Right forelimb (tissue), 1 donor: ENCODE results near the gene STARD9.
"Not testable (repeated sequence)": the region's sequence is repeated elsewhere in the genome, so short reads cannot be mapped to it uniquely, and the experiment has no call there.

ENCODE experiments used
- DNase-seq: peaks from one replicate; pipeline ENCODE4 v3.0.0-alpha.2; 2018

Gene STARD9

GRCh38 chr15:42575188-42576039 lies at the start of gene STARD9:
Gene STARD9 (plus strand): TSS chr15:42575606. CDS start chr15:42575716, 110 bp downstream.
- DNase-seq: peak; percentile 98

- DNase-seq: no peak
These were observed 46.4 kb upstream of the STARD9 start for GRCh38 chr15:42528970-42529369.

- DNase-seq: no peak
These were observed 42.2 kb upstream of the STARD9 start for GRCh38 chr15:42533246-42533645.

GRCh38 chr15:42544853-42545629 lies 30.4 kb upstream of the STARD9 start:
- no peak for DNase-seq

- DNase-seq: no peak
These were observed 27.5 kb upstream of the STARD9 start for GRCh38 chr15:42547918-42548248.

GRCh38 chr15:42548249-42549031 lies 27.0 kb upstream of the STARD9 start, which contains the start of the genes HAUS2 and LRRC57:
Gene HAUS2 (plus strand): TSS chr15:42548838. CDS start chr15:42548873, 35 bp downstream.
Gene LRRC57 (minus strand): TSS chr15:42548793. CDS start chr15:42548434, 359 bp downstream.
- peak; percentile 95 for DNase-seq

GRCh38 chr15:42549032-42549491 lies 26.3 kb upstream of the STARD9 start:
- DNase-seq: no peak

GRCh38 chr15:42549741-42550392 lies 25.5 kb upstream of the STARD9 start:
- DNase-seq: no peak

- no peak for DNase-seq
These were observed 21.9 kb upstream of the STARD9 start for GRCh38 chr15:42553554-42553953.

GRCh38 chr15:42556550-42557207 lies 18.7 kb upstream of the STARD9 start:
- DNase-seq: not testable (repeated sequence)

- DNase-seq: no peak
These were observed 16.7 kb upstream of the STARD9 start for GRCh38 chr15:42558739-42559138.

- no peak for DNase-seq
These were observed 711 bp downstream of the STARD9 start for GRCh38 chr15:42576040-42576594.

GRCh38 chr15:42576776-42577175 lies 1.4 kb downstream of the STARD9 start:
- no peak for DNase-seq

GRCh38 chr15:42577514-42578031 lies 2.2 kb downstream of the STARD9 start:
- no peak for DNase-seq

- DNase-seq: no peak
These were observed 3.7 kb downstream of the STARD9 start for GRCh38 chr15:42578984-42579537.

- DNase-seq: peak; percentile 87
These were observed 5.9 kb downstream of the STARD9 start for GRCh38 chr15:42581272-42581730.

GRCh38 chr15:42582569-42583375 lies 7.4 kb downstream of the STARD9 start:
- DNase-seq: no peak

GRCh38 chr15:42584031-42584765 lies 8.8 kb downstream of the STARD9 start:
- DNase-seq: no peak

GRCh38 chr15:42590619-42591237 lies 15.3 kb downstream of the STARD9 start:
- no peak for DNase-seq
